ENCODE measurements around the gene RPS16.

DNA sequence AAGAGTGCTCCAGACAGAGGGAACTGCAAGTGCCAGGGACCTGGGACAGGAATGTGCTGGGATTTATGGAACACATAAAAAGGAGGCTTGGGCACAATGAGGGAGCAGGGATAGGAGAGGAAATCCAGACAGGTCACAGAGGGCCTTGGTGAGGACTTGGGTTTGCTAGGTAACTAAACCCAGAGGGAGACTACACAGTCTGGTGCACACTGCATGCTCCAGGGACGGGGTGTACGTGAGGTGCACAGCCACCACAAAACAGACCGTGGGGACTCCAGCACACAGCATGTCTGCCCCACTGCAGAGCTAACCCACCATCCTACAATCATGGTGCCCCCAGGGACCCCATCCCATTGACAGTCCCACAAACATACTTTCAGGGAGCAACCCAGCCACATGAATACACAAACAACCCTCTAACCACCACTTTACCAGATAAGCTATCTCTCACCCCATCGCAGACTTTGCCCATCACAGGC is 34.6 kb downstream of the RPS16 start:
- TF ChIP-seq, protein P1, sequence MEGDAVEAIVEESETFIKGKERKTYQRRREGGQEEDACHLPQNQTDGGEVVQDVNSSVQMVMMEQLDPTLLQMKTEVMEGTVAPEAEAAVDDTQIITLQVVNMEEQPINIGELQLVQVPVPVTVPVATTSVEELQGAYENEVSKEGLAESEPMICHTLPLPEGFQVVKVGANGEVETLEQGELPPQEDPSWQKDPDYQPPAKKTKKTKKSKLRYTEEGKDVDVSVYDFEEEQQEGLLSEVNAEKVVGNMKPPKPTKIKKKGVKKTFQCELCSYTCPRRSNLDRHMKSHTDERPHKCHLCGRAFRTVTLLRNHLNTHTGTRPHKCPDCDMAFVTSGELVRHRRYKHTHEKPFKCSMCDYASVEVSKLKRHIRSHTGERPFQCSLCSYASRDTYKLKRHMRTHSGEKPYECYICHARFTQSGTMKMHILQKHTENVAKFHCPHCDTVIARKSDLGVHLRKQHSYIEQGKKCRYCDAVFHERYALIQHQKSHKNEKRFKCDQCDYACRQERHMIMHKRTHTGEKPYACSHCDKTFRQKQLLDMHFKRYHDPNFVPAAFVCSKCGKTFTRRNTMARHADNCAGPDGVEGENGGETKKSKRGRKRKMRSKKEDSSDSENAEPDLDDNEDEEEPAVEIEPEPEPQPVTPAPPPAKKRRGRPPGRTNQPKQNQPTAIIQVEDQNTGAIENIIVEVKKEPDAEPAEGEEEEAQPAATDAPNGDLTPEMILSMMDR (CRISPR knock-in tag; IDR thresholded peaks at IDR 0.05): no peak
- no peak for TF ChIP-seq POLR2A (IDR thresholded peaks at IDR 0.05; ENCODE audit: insufficient read depth in 1 of 2, low read depth in 2 of 2, low read length in 2 of 2)
- TF ChIP-seq SP4 (CRISPR knock-in tag; IDR thresholded peaks at IDR 0.05): no peak
- TF ChIP-seq ZFP36 (IDR thresholded peaks at IDR 0.05; ENCODE audit: borderline replicate concordance, low read depth, low read length, partially characterized antibody): no peak
- no peak for TF ChIP-seq ZSCAN12 (CRISPR knock-in tag; IDR thresholded peaks at IDR 0.05)
- TF ChIP-seq SKI (IDR thresholded peaks at IDR 0.05; ENCODE audit: partially characterized antibody): no peak
- no peak for TF ChIP-seq TBL1XR1 (IDR thresholded peaks at IDR 0.05; ENCODE audit: borderline replicate concordance, low read length, partially characterized antibody)
- TF ChIP-seq CAMTA2 (CRISPR knock-in tag; IDR thresholded peaks at IDR 0.05; ENCODE audit: borderline replicate concordance): no peak
- no peak for TF ChIP-seq ZSCAN29 (CRISPR knock-in tag; conservative IDR thresholded peaks at IDR 0.05)
- TF ChIP-seq DNMT1 (CRISPR knock-in tag; IDR thresholded peaks at IDR 0.05): no peak
- TF ChIP-seq BCL6 (CRISPR knock-in tag; IDR thresholded peaks at IDR 0.05): no peak
- TF ChIP-seq, protein P2, sequence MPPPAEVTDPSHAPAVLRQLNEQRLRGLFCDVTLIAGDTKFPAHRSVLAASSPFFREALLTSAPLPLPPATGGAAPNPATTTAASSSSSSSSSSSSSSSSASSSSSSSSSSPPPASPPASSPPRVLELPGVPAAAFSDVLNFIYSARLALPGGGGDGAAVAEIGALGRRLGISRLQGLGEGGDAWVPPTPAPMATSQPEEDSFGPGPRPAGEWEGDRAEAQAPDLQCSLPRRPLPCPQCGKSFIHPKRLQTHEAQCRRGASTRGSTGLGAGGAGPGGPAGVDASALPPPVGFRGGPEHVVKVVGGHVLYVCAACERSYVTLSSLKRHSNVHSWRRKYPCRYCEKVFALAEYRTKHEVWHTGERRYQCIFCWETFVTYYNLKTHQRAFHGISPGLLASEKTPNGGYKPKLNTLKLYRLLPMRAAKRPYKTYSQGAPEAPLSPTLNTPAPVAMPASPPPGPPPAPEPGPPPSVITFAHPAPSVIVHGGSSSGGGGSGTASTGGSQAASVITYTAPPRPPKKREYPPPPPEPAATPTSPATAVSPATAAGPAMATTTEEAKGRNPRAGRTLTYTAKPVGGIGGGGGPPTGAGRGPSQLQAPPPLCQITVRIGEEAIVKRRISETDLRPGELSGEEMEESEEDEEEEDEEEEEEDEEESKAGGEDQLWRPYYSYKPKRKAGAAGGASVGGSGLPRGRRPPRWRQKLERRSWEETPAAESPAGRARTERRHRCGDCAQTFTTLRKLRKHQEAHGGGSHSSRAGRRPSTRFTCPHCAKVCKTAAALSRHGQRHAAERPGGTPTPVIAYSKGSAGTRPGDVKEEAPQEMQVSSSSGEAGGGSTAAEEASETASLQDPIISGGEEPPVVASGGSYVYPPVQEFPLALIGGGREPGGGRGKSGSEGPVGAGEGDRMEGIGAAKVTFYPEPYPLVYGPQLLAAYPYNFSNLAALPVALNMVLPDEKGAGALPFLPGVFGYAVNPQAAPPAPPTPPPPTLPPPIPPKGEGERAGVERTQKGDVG (CRISPR knock-in tag; IDR thresholded peaks at IDR 0.05; ENCODE audit: borderline replicate concordance): no peak
- TF ChIP-seq ZFYVE20 (CRISPR knock-in tag; IDR thresholded peaks at IDR 0.05; ENCODE audit: borderline replicate concordance, low read depth): no peak

Measured in HepG2 (cell line).